GM18519 (cell line): ENCODE data around the gene PON1.

Experiments used
- ATAC-seq: cut with Tn5 transposase; IDR thresholded peaks from one replicate; pipeline ENCODE4 v1.9.1; 2021; ENCODE audit warnings: mild to moderate bottlenecking, moderate library complexity; ENCODE audit not compliant: unreplicated experiment, low FRiP score

Gene PON1

DNA sequence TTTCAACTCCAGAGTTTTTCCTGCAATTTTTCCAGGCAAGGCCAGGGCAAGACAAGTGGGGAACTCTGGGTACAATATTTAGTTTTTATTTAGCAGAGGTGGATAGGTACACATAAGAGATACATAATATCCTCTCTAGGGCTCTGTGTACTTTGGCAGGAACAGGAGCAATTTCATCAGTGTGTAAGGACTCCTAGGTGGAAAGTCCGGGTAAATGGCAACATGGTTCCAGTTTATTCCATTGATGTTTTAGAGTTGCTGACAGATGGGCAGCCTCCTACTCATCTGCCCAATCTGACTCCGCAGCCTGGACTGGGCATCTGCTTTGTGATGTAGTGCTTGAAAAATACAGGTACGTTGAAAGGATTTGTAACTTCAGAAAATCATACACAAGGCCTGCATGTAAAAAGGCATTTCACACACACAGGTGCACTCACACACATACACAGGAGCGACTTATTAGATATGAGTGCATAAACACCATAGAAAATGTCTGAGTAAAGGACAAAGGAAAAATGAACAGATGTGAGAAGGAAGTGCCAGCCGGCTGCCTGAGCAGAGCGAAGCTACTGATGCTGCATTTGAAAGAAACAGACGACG is 5.7 kb downstream of the PON1 start:
- ATAC-seq: no peak

DNA sequence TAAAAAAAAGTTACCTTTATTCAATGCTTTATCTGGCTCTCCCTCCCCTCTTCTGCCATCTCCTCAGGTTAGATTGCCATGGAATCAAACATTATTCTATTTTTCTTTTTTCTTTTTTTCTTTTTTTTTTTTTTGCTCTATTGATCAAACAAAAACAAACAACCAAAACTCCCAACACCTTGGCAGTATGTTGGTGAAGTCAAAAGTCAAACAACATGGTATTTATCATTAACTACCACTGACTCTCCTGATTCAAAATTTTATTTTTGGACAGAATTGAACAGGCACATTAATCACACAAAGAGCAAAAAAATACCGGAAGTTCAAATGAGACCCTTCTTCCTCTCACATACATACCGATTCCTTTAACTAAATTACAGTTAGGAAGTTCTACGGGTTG is 6.4 kb downstream of the PON1 start:
- no peak for ATAC-seq

DNA sequence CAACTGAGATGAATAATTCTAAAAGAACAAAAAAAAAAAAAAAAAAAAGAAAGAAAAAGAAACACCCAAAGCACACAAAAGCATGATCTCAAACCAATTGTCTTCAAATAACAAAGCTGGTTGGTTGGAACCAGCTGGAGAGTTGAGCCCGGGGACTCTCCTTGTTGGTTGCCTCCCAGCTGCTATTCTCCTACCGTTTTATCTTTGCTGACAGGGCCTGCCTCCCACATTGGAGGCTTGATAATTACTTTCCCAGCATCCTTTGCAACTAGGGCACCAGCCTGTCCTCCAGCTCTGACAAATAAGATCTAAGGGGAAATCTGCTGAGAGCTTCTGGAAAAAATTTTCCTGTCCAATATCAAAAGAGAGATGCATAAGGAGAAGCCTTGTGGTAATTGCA is 6.8 kb downstream of the PON1 start:
- no peak for ATAC-seq

DNA sequence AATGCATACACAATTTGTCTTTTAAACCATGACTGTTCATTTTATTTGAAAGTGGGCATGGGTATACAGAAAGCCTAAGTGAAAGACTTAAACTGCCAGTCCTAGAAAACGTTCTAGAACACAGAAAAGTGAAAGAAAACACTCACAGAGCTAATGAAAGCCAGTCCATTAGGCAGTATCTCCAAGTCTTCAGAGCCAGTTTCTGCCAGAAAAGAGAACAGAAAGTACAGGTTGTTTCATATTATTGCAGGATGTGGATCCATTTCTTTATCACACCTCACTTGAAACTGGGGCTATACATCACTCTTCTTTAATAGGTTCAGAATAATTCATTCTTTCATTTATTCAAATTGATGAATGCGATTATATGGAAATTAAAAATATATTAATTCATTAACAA is 7.7 kb downstream of the PON1 start:
- ATAC-seq: peak; percentile 85

DNA sequence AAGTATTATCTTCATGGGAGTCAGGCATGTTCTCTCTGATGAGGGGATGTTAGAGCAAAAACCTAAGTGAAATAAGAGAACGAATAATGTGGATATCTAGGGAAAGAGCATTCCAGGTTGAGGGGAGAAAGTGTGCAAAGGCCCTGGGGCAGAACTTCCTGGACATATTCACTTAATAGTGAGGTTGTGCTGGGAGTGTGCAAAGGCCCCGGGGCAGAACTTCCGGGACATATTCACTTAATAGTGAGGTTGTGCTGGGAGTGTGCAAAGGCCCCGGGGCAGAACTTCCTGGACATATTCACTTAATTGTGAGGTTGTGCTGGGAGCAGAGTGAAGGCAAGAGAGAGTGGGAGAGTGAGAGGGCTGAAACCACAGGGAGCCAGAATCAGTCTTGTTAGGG is 11.8 kb downstream of the PON1 start:
- no peak for ATAC-seq

DNA sequence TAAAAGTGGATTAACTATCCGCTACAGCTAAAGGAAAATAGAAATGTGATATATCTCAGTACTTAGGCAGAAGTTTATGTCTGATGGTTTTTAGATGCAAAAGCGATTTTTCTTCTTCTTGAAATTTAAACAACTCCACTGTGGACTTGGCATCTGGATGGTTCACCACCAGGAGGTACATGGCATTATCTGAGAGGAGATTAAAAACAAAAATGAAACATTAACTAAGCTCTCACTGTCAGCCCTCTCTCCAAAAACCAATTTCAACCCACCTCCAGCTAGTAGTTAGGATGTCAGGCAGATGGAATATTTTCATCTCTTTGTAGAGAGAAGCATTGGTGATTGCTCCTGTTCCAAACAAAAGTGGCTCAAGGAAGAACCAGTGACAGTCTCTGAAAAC is 12.9 kb downstream of the PON1 start:
- no peak for ATAC-seq

DNA sequence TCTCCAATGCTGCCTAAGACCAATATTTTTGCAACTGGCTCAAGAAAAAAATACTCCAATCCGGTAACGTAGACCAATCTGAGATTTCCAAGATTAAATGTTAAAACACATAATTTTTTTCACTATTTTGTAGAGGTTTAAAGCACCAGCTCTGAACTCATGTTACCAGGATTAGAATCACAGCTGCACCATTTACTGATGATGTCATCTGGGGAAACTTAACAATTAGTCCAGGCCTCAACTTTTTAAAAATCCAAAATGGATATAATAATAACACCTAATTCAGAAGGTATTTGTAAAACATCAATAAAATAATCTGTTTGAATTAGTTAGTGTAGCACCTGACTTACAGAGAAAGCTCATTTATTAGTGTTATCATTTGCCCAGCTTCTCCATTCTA is 14.4 kb downstream of the PON1 start:
- no peak for ATAC-seq

DNA sequence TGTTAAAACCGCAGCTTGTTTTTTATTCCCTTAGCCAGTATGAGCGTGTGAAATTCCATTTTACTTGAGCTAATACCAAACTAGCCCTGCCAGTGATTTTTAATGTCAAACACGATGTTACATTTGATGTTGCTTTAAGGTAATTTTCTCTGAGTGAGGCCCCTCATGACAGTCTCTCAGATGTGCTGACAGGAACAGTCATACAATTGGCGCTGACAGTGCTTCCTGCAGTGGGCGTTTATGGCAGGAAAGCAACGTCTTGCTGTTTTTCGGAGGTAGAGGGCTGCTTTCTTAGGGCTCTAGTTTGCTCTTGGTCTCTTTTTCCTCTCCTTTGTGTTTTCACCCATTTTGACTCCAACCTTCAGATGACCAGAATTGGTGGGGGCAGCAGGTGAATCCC is 19.3 kb downstream of the PON1 start:
- no peak for ATAC-seq

DNA sequence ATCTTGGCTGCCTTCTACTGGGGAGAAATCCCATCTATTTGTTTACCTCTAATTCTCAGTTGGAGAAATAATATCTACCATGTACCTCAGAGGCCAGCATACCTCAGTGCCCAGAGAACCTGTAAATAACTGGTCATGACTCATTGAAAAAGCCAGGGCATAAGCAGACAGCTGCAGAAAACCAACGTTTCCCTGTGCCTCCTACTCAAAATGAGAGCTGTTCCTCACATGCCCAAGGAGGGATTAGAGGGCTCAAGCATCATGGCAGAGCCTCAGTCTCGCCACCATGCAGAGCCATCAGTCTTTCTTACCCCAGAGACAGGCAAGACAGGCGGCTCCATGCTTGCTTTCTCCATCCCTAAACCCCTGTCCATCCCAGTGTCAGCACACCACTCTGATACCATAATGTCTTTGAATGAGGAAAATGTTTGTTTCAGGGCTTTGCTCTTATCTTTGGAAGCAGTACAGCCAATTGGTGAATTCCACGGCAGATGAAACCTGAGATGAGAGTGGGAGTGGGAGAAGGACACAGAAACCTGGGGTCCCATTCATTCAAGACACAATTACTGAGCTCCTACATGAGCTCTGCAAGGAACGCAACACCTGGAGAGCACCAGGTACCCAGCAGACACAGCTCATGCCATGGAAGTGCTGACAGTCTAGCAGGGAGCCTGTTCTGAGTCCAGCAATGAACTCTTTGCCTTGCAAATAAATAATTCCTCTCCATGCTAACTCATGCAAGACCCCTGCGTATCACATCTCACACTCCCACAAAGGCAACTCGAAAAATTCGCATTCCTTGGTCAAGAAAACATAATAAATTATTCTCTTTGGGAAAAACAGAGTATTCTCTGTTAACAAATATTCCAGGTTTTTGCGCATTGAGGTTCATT is 21.1 kb downstream of the PON1 start:
- ATAC-seq: no peak

DNA sequence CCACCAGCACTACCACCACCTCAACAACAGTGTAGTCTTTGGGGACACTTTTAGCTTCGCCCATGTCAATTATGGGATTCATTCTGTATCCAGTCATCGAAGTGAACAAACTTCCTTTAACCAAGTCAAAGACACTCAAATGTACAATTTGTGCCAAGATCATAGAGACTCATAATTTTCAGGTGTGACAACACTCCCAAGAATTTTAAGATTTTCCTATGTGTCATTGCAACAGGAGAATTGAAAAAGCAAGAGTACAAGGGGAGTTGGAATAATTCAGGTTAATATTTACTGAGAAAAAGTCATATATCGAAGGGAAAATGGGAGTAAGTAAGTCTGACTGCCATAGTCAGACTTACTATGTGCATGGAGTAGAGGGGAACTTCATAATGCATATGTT is 26.2 kb downstream of the PON1 start:
- ATAC-seq: no peak

DNA sequence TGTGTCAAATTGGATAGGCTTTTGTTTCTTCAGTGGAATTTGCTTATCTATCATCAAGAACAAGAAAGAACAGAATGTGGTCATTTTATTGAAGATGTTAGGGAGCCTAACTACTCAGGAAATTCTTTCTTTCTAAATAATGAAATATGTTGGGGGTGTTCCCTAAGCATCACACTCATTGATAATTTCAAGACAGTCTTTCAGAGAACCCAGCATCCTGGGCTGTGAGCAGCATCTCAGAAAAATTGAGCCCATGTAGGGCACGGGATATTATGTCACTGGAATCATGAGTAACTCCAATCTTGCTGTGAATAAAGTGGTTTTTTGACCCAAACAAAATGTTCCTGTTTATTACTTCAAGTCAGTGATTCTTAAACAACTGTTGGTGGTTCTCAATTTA is 27.3 kb downstream of the PON1 start:
- ATAC-seq: no peak

DNA sequence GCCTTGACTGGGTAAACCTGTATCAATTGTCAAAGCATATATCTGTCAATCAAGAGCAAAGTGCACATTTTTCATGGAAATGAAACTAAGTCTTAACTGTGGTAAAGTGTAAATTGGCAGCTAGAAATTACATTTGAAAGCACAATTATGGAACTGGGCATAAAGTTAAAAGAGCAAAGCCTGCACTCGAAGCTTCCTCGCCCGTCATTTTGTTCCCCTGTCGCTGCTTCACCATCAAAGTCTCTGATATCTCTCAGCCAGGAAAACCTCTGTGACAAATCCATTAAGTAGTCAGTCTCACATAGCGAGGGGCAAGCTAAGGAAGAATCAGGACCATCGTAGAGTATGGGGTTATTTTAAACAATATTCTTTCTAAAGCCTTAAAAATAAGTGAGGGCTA is 27.9 kb downstream of the PON1 start:
- no peak for ATAC-seq

DNA sequence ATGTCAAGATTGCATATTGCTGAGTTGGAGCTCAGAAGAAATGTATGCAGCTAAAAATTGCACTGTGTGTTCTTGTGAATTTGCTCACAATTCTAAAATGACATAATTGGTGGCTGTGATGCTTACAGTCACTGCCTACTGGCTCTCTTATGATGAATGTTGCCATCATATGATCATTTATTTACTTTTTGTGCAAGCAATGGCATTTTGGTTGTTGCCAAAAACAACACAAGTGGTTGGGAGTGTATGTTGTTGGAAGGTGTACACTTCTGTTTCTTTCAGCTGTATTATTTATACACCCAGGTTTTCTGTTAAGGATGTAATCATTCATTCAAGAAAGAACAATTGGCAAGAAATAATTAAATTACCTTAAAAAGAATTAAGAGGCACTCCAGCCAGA is 28.9 kb downstream of the PON1 start:
- no peak for ATAC-seq

DNA sequence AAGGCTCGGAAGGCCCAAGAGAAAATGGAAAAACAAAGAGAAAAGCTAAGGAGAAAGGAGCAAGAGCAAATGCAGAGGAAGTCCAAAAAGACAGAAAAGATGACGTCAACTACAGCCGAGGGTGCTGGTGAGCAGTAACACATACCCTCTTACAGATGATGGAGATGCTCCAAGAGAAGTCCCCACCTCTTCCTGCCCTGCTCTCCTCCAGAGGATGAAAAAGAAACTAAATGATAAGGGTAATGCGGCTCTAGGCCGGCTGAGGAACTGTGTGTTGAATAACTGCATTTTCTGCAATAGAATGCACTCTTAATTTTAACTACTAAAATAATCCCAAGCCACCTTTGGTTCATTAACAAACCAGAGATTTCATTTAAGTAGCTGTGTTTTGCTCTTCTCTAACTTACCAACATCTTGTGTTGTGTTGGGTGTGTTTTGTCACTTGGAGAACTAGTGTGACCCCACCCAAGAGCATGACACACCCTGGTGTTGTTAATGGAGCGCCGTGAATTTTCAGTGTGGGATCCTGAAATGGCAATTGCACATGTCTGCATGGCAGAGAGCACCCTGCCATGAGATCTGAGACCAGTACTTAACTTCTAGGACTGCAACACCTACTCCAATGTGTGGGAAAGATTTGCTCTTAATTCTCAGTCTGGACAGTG is 34.0 kb downstream of the PON1 start:
- no peak for ATAC-seq

DNA sequence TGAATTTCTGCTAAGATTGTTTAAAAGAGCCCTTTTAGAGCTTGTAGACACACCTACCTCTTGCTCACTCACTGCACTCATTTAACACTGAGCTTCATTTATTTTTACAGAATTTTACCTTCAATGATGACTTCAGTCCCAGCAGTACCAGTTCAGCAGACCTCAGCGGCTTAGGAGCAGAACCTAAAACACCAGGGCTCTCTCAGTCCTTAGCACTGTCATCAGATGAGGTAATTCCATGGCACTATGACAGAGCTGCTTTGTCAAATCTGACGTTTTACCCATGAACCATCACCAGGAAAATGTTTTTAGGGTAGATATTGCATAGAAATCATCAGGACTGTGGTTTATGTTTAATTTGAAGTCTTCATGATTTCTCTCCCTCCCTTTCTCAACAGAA is 38.2 kb downstream of the PON1 start:
- no peak for ATAC-seq

DNA sequence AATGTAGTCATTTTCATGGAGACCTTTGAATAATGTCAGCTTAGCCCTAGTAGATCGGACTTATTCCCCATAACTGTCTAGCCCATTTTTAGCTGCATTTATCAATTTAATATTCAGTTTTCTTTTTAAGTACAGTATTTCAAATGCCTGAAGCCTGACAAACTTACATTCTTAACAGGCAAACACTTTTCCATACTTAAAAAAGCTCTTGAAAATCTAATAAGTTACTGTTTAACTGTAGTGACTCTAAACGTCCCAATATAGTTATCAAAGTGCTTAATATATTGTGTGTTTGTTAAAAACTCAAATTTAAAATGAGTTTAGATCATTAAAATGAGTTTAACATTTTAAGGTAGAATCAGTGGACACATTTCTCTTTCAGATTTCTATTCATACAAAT is 44.9 kb downstream of the PON1 start:
- no peak for ATAC-seq

DNA sequence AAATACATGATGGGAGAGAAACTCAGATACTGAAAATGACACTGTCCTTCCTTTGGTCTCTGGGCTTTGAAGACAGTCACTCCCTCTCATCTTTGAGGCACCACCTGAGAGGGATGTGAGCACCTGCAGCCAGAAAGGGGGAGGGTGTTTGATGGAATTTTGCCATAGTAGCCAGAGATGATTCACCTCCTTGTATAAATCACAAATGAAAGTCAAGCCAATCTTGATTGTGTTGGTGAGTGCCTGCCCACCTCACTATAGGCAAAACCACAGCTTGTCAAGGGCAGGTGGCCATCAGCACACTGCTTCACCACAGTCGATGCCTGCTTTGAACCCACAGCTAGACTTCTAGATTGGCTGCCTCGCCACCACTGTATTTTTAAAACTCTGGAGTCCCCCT is 48.2 kb downstream of the PON1 start:
- no peak for ATAC-seq

DNA sequence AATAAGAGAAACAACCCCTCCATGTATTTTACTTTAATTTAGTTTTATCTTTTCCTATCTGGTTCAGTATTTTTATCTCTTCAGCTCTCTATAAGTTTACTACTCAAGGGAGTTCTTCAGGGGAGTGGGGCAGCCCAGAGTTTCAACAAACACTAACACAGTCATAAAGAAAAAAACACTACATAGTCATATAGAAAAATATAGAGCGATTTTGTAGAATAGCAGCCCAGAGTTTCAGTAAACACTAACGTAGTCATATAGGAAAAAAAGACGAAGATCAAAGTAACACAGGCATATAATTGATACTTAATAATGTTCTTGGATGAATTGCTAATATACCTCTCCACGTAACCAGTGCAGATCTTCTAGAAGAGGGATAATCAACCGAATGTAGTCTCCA is 54.7 kb downstream of the PON1 start:
- ATAC-seq: no peak

DNA sequence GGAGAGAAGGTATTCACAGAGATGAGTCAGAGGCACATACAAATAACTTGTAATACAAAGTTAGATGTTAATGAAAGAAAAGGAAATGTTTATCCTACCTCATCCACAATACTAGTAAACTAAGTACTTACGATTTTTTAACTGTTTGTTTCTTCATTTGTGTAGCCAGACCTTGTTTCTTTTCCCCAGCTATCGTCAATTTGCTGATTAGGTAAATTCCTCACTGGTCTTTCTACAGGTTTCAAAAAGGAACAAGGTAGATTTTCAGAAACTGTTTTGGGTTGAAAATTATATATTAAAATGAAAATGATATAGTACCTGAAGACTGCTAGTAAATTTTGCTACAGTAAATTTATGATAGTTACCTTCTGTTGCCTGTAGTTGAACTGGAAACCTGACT is 56.6 kb downstream of the PON1 start:
- no peak for ATAC-seq

DNA sequence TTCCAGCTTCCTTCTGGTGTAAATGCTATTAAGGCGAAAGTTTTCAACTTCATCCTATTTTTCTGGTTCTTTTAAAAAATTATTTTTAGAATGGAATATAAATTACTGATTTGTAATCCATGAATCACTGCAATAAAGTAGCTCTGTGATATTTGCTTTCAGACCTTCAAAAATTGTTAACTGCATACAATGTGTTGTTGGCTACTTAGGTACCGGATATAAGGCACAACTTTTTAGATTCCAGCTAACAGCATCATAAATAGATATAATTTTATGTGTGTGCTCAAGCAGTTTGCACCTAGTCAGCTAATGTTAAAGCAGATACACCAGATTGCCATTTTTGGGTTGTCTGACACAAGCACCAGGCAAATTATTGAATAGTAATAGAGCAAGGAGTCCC is 58.7 kb downstream of the PON1 start:
- no peak for ATAC-seq

DNA sequence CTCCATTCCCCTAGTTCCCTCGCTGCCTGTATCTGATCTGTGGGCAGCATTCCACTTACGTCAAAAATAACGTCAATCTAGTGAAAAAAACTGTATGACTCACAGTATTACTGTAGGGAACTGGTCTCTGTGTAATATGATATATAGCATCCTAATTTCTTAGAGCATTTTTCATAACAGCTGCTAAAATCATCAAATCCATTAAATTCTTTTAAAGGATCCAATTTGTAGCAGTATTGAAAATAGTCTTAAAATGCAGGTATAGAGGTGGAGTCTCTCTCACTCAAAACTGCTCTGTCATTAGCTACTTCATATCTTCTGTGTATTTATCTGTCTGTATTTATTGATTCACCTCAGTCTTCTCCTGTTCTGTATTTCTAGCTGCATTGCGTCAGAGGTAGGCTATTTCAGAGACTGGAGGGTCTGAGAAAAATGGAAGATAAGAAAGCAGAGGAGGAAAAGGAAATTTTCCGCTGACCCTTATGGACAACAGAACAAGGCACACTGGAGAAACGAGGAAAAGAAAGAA is 59.9 kb downstream of the PON1 start:
- ATAC-seq: no peak
